ENCODE measurements around the gene TMEM131L.

TMEM131L gene

GRCh38 chr4:153676984-153677383 is 210.8 kb downstream of the TMEM131L start:
- DNase-seq = no peak

- DNase-seq = no peak
These were observed 213.3 kb downstream of the TMEM131L start for GRCh38 chr4:153679486-153679885.

- no peak for DNase-seq
These were observed 217.6 kb downstream of the TMEM131L start for GRCh38 chr4:153683763-153684181.

DNA sequence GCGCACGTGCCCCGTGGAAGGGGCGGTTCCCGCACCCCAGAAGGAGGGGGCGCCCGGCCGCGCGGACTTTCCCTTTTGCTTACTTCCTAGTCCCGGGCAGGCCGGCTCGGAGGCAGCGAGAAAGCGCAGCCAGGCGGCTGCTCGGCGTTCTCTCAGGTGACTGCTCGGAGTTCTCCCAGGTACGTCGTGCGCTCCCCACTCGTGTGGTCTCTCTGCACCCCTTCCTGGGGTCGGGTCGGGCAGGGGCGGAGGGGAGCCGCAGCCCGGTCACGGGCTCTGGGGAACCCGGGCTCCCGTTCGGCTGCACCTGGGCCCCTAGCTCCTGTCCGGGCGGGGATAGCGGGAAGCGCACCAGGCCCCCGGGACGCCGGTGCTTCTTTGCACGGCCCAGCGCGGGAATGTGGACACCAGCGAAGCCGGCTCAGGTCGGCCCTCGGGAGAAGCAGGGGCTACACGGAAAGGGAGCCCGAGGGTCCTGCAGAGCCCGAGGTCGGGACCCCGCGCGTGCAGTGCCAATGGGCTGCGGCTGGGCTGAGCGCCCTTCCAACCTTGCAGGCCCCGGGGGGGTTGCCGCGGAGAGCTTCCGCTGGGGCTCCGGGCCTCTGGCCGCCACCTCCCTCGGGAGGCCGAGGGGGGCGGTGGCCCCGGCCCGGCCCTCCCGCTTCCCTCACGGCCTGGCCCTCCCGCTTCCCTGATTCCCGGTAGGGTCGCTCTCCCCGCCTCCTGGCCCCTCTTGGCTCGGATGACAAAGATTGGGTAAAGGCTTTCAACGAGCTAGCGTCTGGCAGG is 218.2 kb downstream of the TMEM131L start, which contains the start of gene TLR2:
Gene TLR2 (plus strand): TSS at position 99 of the 789 bp plus-strand sequence. CDS start 18,628 bp downstream, outside the sequence.
- peak; percentile 24 for DNase-seq

- DNase-seq = no peak
These were observed 218.8 kb downstream of the TMEM131L start for GRCh38 chr4:153684971-153685371.

Data from NCI-H146 (cell line).